ENCODE data around the gene LAD1.

The LAD1 gene

GRCh38 chr1:201376107-201376463 is 23.0 kb downstream of the LAD1 start:
- no peak for TF ChIP-seq CTCF (IDR thresholded peaks at IDR 0.05)
- TF ChIP-seq ZFX (IDR thresholded peaks at IDR 0.05; ENCODE audit: borderline replicate concordance) = no peak
- no peak overlapping the region for H3K27ac ChIP-seq

- H3K27ac ChIP-seq = no peak overlapping the region
- peak; percentile 55 for TF ChIP-seq CTCF (IDR thresholded peaks at IDR 0.05)
- TF ChIP-seq ZFX (IDR thresholded peaks at IDR 0.05; ENCODE audit: borderline replicate concordance) = no peak
Measured at GRCh38 chr1:201375169-201375568, 24.0 kb downstream of the LAD1 start.

GRCh38 chr1:201374364-201374763 is 24.8 kb downstream of the LAD1 start:
- no peak for TF ChIP-seq CTCF (IDR thresholded peaks at IDR 0.05)
- no peak for TF ChIP-seq ZFX (IDR thresholded peaks at IDR 0.05; ENCODE audit: borderline replicate concordance)
- H3K27ac ChIP-seq = no peak overlapping the region

- no peak for TF ChIP-seq ZFX (IDR thresholded peaks at IDR 0.05; ENCODE audit: borderline replicate concordance)
- TF ChIP-seq CTCF (IDR thresholded peaks at IDR 0.05) = no peak
- no peak overlapping the region for H3K27ac ChIP-seq
Measured at GRCh38 chr1:201371792-201372191, 27.3 kb downstream of the LAD1 start.

GRCh38 chr1:201371276-201371675 is 27.8 kb downstream of the LAD1 start:
- H3K27ac ChIP-seq = no peak overlapping the region
- no peak for TF ChIP-seq CTCF (IDR thresholded peaks at IDR 0.05)
- TF ChIP-seq ZFX (IDR thresholded peaks at IDR 0.05; ENCODE audit: borderline replicate concordance) = no peak

- H3K27ac ChIP-seq = no peak overlapping the region
- no peak for TF ChIP-seq CTCF (IDR thresholded peaks at IDR 0.05)
- TF ChIP-seq ZFX (IDR thresholded peaks at IDR 0.05; ENCODE audit: borderline replicate concordance) = no peak
Measured at GRCh38 chr1:201370500-201370899, 28.6 kb downstream of the LAD1 start.

- TF ChIP-seq ZFX (IDR thresholded peaks at IDR 0.05; ENCODE audit: borderline replicate concordance) = no peak
- no peak for TF ChIP-seq CTCF (IDR thresholded peaks at IDR 0.05)
- H3K27ac ChIP-seq = no peak overlapping the region
Measured at GRCh38 chr1:201369209-201369608, 29.9 kb downstream of the LAD1 start.

All from 22Rv1 (cell line).